ENCODE results near the gene LRRC43. TPM values are rescaled to one million over a fixed set of nuclear protein-coding genes. Genes with fewer than 3 reads are reported as not detected.

Gene LRRC43
- total and polyA plus RNA-seq, 10 donors: 0.13 to 5.2 (median 0.82) TPM

GRCh38 chr12:122194804-122195203, 11.9 kb downstream of the LRRC43 start:
- peaks cover 0 to 13% (median 6%) of the 10 kb centered on the region in 8 donors for H3K9me3 ChIP-seq
- TF ChIP-seq POLR2AphosphoS5 (IDR thresholded peaks at IDR 0.05) (no peak), POLR2A (IDR thresholded peaks at IDR 0.05) (no peak), CTCF (IDR thresholded peaks at IDR 0.05 in 8 of 11, conservative IDR thresholded peaks at IDR 0.05 in 3 of 11) (no peak)
- H3K36me3 ChIP-seq: no peaks in the 10 kb centered on the region
- 55 to 71% (median 68%) methylated on average over 1 of the region's 1 CpG for WGBS, 5 donors
- H3K27me3 ChIP-seq (replicated peaks in 1 of 7): peaks cover 0 to 38% (median 6%) of the 10 kb centered on the region in 7 donors
- peaks cover 0 to 6% (median 0%) of the 10 kb centered on the region in 6 donors for H3K4me1 ChIP-seq
- intact Hi-C loops (cut with DNase I; ENCODE audit: low total_unique reads): loop anchor here (5.0 kb wide), 1 partner anchor 143 kb away; no protein-coding TSS in a partner anchor
- no peak overlapping the region for H3K4me3 ChIP-seq
- no peak for DNase-seq
- H3K27ac ChIP-seq: no peak overlapping the region

- WGBS, 5 donors: 88 to 98% (median 90%) methylated on average over 4 of the region's 4 CpGs
- Histone ChIP-seq H3K27ac (no peak overlapping the region), H3K4me1 (peaks cover 0 to 6% (median 0%) of the 10 kb centered on the region in 6 donors), H3K36me3 (no peaks in the 10 kb centered on the region), H3K27me3 (replicated peaks in 1 of 7) (peaks cover 0 to 38% (median 6%) of the 10 kb centered on the region in 7 donors), H3K4me3 (no peak overlapping the region), H3K9me3 (peaks cover 0 to 13% (median 6%) of the 10 kb centered on the region in 8 donors)
- intact Hi-C loops (cut with DNase I; ENCODE audit: low total_unique reads): loop anchor here (5.0 kb wide), 1 partner anchor 143 kb away; no protein-coding TSS in a partner anchor
- no peak for TF ChIP-seq CTCF (IDR thresholded peaks at IDR 0.05 in 8 of 11, conservative IDR thresholded peaks at IDR 0.05 in 3 of 11)
- no peak for TF ChIP-seq POLR2A (IDR thresholded peaks at IDR 0.05)
- no peak for TF ChIP-seq POLR2AphosphoS5 (IDR thresholded peaks at IDR 0.05)
- no peak for DNase-seq
Observed at GRCh38 chr12:122195405-122195804, 12.5 kb downstream of the LRRC43 start.

- Histone ChIP-seq H3K27me3 (replicated peaks in 1 of 7) (peaks cover 0 to 58% (median 20%) of the 10 kb centered on the region in 7 donors), H3K36me3 (no peaks in the 10 kb centered on the region), H3K4me1 (peaks cover 0 to 2% (median 1%) of the 10 kb centered on the region in 6 donors), H3K27ac (no peak overlapping the region), H3K4me3 (no peak overlapping the region), H3K9me3 (peaks cover 0 to 13% (median 6%) of the 10 kb centered on the region in 8 donors)
- WGBS, 5 donors: 50 to 64% (median 58%) methylated on average over 1 of the region's 1 CpG
- DNase-seq: no peak
- TF ChIP-seq POLR2A (IDR thresholded peaks at IDR 0.05): no peak
- no peak for TF ChIP-seq POLR2AphosphoS5 (IDR thresholded peaks at IDR 0.05)
- no peak for TF ChIP-seq CTCF (IDR thresholded peaks at IDR 0.05 in 8 of 11, conservative IDR thresholded peaks at IDR 0.05 in 3 of 11)
- intact Hi-C loops (cut with DNase I; ENCODE audit: low total_unique reads): loop anchor here (5.0 kb wide), 1 partner anchor 145 kb away; no protein-coding TSS in a partner anchor
Observed at GRCh38 chr12:122197612-122197966, 14.7 kb downstream of the LRRC43 start.

GRCh38 chr12:122199484-122200355, 16.8 kb downstream of the LRRC43 start:
- peaks cover 7 to 24% (median 22%) of the 10 kb centered on the region in 6 donors for H3K4me1 ChIP-seq
- H3K27ac ChIP-seq: no peak overlapping the region
- WGBS, 5 donors: 88 to 93% (median 90%) methylated on average over 29 of the region's 29 CpGs
- DNase-seq: peak; percentile 45
- peaks cover 0 to 79% (median 40%) of the 10 kb centered on the region in 7 donors for H3K27me3 ChIP-seq (replicated peaks in 1 of 7)
- H3K4me3 ChIP-seq: no peak overlapping the region
- peaks cover 0 to 10% (median 6%) of the 10 kb centered on the region in 8 donors for H3K9me3 ChIP-seq
- TF ChIP-seq CTCF (IDR thresholded peaks at IDR 0.05 in 8 of 11, conservative IDR thresholded peaks at IDR 0.05 in 3 of 11) (no peak), POLR2AphosphoS5 (IDR thresholded peaks at IDR 0.05) (no peak)
- intact Hi-C loops (cut with DNase I; ENCODE audit: low total_unique reads): loop anchor here (5.0 kb wide), 1 partner anchor 147 kb away; no protein-coding TSS in a partner anchor
- no peaks in the 10 kb centered on the region for H3K36me3 ChIP-seq
